IPS-15b (cell line): ENCODE data around the gene SH3BP1.

Experiments used
- H3K27me3 ChIP-seq: one replicate; pipeline ENCODE4 v1.6.1; 2013; ENCODE audit warnings: low read length; ENCODE audit not compliant: control insufficient read depth, insufficient read depth
- H3K36me3 ChIP-seq: one replicate; pipeline ENCODE4 v1.6.1; 2013; ENCODE audit warnings: low read length; ENCODE audit not compliant: control insufficient read depth, insufficient read depth
- H3K4me1 ChIP-seq: one replicate; pipeline ENCODE4 v1.6.1; 2013; ENCODE audit warnings: mild to moderate bottlenecking, low read length; ENCODE audit not compliant: control insufficient read depth, insufficient read depth
- H3K4me3 ChIP-seq: one replicate; pipeline ENCODE4 v1.5.1; 2013; ENCODE audit warnings: low read depth, low read length
- H3K9ac ChIP-seq: one replicate; pipeline ENCODE4 v1.6.1; 2013; ENCODE audit warnings: low read depth, mild to moderate bottlenecking, low read length
- H3K9me3 ChIP-seq: one replicate; pipeline ENCODE4 v1.6.1; 2013; ENCODE audit warnings: mild to moderate bottlenecking, low read length; ENCODE audit not compliant: control insufficient read depth, insufficient read depth

Gene SH3BP1

DNA sequence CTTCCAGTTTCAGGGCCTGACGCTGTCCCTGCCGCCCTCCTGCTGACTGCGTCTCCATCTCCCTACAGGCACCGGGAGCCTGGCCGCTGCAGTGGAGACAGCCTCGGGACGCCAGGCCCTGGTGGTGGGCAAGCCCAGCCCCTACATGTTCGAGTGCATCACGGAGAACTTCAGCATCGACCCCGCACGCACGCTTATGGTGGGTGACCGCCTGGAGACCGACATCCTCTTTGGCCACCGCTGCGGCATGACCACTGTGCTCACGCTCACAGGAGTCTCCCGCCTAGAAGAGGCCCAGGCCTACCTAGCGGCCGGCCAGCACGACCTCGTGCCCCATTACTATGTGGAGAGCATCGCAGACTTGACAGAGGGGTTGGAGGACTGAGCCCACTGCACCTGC is 26.0 kb downstream of the SH3BP1 start:
- H3K36me3 ChIP-seq = peaks cover 13% of the 10 kb centered on the region
- H3K4me3 ChIP-seq = no peak overlapping the region
- H3K9me3 ChIP-seq = no peaks in the 10 kb centered on the region
- no peaks in the 10 kb centered on the region for H3K27me3 ChIP-seq
- H3K4me1 ChIP-seq = peaks cover 5% of the 10 kb centered on the region
- H3K9ac ChIP-seq = no peak overlapping the region

DNA sequence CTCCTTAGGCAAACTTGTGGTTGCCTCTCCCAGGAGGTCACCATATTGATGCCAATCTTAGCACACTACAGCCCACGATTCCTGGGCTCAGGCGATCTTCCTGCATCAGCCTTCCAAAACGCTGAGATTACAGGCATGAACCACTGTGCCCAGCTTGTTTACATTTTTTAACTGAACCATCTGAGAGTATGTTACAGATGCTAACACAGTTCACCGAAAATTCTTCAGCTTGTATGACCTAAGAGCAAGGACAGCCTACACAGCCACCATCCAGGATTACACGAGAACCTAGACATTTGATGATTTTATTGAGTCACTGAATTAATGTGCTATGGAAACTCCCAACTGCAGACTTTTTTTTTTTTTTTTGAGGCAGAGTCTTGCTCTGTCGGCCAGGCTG is 30.1 kb downstream of the SH3BP1 start:
- Histone ChIP-seq H3K4me1 (peaks cover 2% of the 10 kb centered on the region), H3K27me3 (no peaks in the 10 kb centered on the region)

DNA sequence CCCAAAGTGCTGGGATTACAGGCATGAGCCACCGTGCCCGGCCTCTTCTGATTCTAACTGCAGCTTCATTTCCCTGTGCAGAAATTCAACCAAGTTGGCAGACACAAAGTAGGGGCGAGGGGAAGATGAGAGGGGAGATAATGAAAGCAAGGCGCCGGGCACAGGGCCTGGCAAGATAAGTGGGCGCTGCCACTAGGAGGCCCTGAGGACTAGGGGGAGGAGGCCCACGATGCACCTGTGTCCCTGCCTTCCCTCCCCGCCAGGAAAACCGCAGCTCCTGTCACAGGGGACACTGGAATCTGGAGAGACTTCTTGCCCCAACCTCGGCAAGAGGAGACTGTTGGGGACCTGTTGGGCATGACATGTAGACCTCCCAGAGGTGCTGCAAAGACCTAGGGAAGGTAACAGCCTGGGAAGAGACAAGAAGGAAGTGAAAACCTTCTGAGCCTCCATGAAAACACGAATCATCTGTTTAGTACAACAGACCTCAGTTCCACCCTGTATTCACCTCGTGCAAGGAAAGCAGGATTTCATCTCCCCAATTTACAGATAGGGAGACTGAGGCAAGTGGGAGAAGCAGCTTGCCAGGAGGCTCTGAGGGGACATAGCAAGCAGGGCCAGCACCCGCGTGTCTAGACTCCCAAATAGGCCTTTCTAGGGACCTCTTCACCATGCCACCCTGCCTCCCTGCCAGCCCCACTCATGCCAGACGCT is 32.9 kb downstream of the SH3BP1 start:
- H3K36me3 ChIP-seq = no peaks in the 10 kb centered on the region
- no peaks in the 10 kb centered on the region for H3K9me3 ChIP-seq
- H3K4me3 ChIP-seq = no peak overlapping the region
- peaks cover 3% of the 10 kb centered on the region for H3K4me1 ChIP-seq
- H3K9ac ChIP-seq = no peak overlapping the region
- no peaks in the 10 kb centered on the region for H3K27me3 ChIP-seq

More for the DNA sequence above, 30.1 kb downstream of the SH3BP1 start:
- H3K9me3 ChIP-seq = no peaks in the 10 kb centered on the region
- H3K4me3 ChIP-seq = no peak overlapping the region
- H3K36me3 ChIP-seq = peaks cover 10% of the 10 kb centered on the region
- no peak overlapping the region for H3K9ac ChIP-seq

DNA sequence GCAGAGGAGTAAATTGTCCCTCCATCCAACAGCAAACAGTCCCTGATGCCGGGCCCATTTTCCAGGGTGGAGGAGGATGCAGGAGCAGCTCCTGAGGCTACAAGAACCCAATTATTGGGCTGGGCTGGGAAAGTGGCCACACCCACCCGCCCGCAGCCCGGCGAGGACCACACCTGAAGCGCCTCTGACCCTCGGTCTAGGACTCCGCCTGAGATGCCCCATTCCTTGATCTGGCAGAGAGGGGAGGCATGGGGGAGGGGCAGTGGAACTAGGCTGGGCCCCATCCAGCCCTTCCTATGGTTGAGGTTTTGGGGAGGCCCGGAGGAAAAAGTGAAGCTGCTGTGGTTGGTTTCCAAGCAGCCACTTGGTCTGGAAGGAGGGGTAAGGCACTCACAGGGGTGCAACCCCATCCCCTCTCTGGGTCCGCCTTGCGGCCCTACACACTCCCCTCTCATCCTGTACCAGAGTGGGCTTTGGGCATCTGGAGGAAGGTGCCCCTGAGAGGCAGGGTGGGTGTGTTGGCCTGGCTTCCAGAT is 33.5 kb downstream of the SH3BP1 start:
- Histone ChIP-seq H3K9me3 (no peaks in the 10 kb centered on the region), H3K36me3 (no peaks in the 10 kb centered on the region), H3K9ac (no peak overlapping the region), H3K4me1 (peaks cover 3% of the 10 kb centered on the region), H3K4me3 (no peak overlapping the region), H3K27me3 (no peaks in the 10 kb centered on the region)

DNA sequence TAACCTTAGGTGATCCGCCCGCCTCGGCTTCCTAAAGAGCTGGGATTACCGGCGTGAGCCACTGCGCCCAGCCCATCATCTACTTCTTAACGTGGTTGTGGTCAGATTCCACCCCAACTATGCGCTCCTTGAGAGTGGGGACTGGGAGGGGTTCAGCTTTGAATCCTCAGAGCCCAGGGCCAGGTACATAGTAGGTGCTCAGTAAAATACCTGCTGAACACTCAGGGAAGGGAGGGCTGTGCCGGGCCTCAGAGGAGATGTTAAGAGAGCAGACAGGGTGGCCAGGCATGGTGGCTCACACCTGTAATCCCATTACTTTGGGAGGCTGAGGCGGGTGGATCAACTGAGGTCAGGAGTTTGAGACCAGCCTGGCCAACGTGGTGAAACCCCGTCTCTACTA is 34.8 kb downstream of the SH3BP1 start:
- Histone ChIP-seq H3K36me3 (no peaks in the 10 kb centered on the region), H3K9ac (no peak overlapping the region), H3K9me3 (no peaks in the 10 kb centered on the region), H3K4me3 (no peak overlapping the region), H3K4me1 (peaks cover 3% of the 10 kb centered on the region), H3K27me3 (no peaks in the 10 kb centered on the region)

DNA sequence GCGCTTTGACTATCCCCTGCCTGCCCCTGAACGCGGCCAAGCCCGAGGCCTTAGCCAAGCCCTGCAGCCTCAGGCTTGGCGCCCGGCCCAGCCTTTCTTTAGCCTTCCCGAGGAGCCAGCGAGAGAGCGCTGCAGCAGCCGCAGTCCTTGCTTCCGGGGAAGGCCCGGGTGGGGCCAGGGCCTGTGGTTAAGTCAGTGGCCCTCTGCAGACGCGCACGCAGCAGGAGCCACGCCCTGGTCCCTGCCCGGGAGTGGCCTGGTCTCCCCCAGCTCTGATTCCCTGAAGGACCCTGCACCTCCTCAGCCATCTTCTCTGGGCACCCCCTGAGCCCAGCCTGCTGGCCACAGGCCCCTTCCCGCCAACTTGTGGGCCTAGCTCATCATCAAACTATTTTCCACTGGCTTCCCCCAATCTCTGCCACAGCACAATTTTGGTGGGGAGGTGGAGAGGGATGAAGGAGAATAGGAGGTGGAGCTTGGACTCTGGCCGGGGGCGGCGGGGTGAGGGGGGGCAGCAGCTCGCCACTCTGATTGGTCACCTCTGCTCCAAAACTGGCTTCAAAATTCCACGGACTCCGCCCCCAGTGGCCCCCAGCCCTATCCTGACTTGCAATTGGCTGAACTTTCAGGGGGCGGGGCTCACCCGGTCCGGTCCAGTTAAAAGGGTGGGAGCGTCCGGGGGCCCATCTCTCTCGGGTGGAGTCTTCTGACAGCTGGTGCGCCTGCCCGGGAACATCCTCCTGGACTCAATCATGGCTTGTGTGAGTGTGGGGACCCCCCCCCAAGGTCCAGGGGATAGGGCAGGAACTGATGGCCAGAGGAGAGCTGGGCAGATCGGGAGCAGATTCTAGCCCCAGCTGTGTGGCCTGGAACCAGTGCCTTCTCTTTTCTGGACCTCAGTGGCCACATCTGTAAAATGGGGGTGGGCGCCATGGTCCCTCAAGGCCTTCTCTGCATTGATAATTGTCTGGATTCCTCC is 35.8 kb downstream of the SH3BP1 start, which contains the start of gene LGALS1:
LGALS1 (plus strand) TSS at position 686 of the 979 bp plus-strand sequence; CDS start at position 753, 67 bp downstream.
- Histone ChIP-seq H3K36me3 (no peaks in the 10 kb centered on the region), H3K9ac (no peak within 1 kb of the TSS), H3K4me1 (peaks cover 3% of the 10 kb centered on the region)

DNA sequence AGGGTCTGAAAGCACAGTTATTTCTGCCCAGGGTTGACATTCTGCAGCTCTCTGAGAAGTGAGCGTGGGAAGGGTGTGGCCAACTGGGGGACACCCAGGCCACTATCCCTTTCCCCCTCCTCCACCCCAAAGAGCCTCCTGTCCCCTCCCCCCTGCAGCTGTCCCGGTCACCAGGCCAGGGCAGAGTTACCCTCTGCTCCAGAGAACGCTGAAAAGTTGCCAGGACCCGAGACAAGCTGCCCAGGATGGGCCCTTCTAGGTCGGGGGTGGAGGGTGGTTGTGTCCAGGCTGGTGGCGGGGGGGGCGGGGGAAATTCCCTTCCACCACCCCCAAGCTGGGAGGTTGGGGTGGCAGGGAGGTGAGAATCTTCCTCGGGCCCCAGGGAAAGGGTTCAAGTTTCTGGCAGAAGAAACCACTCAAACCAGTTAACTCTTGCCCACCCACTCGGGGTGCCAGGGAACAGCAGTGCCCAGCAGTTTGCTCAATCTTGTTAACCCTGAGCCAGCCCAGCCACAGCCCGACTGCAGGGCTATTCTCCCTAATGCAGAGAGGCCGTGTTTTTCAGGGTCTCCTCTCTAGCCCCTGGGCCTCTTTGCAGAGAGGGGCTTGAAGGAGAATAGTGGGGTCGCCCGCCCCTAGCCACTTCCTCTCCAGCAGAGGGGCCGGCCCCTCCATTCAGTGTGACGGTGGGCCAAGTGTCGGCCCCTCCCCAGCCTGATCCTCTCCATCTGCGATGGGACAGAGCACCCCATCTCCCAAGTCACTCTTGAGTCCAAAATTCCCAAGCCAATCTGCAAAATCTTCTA is 36.7 kb downstream of the SH3BP1 start:
- no peaks in the 10 kb centered on the region for H3K9me3 ChIP-seq
- H3K4me3 ChIP-seq = peak overlapping the region; percentile 61
- H3K27me3 ChIP-seq = no peaks in the 10 kb centered on the region
- H3K9ac ChIP-seq = no peak overlapping the region
- peaks cover 3% of the 10 kb centered on the region for H3K4me1 ChIP-seq
- H3K36me3 ChIP-seq = no peaks in the 10 kb centered on the region

More for the DNA sequence above, 35.8 kb downstream of the SH3BP1 start, which contains the start of gene LGALS1:
- no peaks in the 10 kb centered on the region for H3K9me3 ChIP-seq
- H3K4me3 ChIP-seq = peak within 1 kb of the TSS; percentile 61
- no peaks in the 10 kb centered on the region for H3K27me3 ChIP-seq

DNA sequence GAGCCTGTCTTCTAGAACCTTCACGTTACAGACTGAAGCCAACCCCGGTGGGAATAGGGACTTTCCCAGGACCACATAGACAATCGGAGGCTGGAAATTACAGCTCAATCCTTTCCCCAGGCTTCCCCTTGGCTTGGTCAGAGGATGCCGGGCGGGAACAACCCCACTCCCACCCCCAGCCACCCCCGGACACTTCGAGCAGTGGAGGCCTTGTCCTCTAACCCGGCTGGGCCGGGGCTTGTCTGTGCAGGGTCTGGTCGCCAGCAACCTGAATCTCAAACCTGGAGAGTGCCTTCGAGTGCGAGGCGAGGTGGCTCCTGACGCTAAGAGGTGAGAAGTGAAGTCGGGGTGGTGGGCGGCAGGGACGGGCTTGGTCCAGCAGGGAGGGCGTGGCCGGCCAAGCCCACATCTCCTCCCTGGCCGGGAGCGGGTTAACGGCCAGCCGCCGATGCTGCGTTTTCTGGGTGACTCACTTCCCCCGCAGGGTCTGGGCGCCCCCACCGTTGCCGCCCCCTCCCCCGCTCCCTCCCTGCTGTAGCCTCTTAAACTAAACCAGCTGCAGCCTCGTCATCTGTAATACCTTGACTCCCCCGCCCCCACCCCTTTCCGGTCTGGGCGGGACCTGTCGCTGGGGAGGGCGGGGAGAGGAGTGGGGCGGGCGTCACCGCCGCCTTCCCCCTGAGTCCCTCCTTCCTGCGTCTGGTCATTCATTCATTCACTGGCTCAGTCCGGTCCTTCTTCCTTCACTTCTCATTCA is 37.4 kb downstream of the SH3BP1 start:
- Histone ChIP-seq H3K9ac (no peak overlapping the region), H3K4me1 (peaks cover 3% of the 10 kb centered on the region), H3K4me3 (peak overlapping the region; percentile 61), H3K9me3 (no peaks in the 10 kb centered on the region), H3K27me3 (no peaks in the 10 kb centered on the region), H3K36me3 (no peaks in the 10 kb centered on the region)

DNA sequence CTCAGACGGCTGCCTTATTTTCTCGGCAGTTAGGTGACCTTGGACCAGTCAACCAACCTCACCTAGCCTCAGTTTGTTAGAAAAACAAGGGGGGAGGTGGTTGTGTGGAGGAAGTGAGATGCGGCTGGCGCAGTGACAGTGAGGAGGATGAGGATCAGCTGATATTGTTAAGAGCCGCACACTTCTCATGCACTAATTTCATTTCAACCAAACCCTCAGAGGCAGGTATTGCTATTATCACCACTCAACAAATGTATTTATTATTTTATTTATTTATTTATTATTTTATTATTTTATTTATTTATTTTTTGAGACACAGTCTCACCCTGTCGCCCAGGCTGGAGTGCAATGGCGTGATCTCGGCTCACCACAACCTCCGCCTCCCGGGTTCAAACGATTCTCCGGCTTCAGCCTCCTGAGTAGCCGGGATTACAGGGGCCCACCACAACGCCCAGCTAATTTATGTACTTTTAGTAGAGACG is 38.1 kb downstream of the SH3BP1 start:
- Histone ChIP-seq H3K9ac (no peak overlapping the region), H3K27me3 (no peaks in the 10 kb centered on the region), H3K4me3 (peak overlapping the region; percentile 61), H3K4me1 (peaks cover 3% of the 10 kb centered on the region), H3K9me3 (no peaks in the 10 kb centered on the region), H3K36me3 (no peaks in the 10 kb centered on the region)

DNA sequence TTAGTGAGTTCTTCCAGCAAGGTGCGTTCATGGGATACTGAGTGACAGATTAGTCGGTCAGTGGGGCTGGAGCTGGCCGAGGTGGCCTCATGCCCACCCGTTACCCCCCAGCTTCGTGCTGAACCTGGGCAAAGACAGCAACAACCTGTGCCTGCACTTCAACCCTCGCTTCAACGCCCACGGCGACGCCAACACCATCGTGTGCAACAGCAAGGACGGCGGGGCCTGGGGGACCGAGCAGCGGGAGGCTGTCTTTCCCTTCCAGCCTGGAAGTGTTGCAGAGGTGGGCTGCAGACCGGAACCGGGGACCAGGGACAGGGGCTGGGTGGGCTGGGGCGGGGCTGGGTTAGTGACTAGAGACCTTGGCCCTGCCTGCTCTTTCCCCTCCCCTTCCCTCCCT is 38.9 kb downstream of the SH3BP1 start:
- Histone ChIP-seq H3K36me3 (no peaks in the 10 kb centered on the region), H3K9ac (no peak overlapping the region), H3K4me3 (no peak overlapping the region), H3K9me3 (no peaks in the 10 kb centered on the region), H3K27me3 (no peaks in the 10 kb centered on the region), H3K4me1 (peaks cover 3% of the 10 kb centered on the region)
